ENCODE results near the gene MYO18B.

The MYO18B gene

DNA sequence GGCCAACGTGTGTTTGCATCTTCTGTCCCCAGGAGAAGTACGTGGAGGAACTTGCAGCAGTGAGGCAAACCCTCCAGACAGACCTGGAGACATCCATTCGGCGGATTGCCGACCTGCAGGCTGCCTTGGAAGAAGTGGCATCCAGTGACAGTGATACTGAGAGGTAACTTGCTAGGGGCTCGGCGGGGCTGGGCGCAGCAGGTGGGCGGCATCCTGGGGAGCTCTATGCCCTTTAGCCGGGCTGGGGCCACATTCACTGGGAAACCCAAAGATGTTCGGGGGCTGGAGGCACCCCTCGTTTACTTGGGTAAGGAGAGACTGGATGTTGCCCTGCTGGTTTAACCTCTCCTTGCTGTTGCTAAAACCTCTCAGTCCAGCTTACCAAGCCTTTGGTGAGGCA, 250.3 kb downstream of the MYO18B start:
- DNase-seq (ENCODE audit: low read depth) = no peak

DNA sequence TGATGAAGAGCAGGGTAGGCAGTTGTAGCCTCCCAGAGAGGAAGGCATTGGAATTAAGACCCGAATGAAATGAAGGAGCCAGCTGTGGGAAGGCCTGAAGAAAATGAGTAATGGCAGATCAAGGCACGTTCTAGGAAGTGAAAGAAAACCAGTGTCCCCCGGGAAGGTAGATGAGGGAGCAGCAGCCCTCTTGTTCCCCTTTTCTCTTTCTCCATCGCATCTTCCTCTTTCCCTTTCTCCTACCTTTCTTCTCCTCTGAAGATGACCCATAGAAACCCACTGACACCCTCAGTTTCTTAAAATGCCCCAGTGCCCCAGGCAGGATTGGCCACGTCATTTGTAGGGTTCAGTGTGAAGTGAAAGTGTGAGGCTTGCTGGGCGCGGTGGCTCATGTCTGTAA, 254.7 kb downstream of the MYO18B start:
- DNase-seq (ENCODE audit: low read depth) = no peak

DNA sequence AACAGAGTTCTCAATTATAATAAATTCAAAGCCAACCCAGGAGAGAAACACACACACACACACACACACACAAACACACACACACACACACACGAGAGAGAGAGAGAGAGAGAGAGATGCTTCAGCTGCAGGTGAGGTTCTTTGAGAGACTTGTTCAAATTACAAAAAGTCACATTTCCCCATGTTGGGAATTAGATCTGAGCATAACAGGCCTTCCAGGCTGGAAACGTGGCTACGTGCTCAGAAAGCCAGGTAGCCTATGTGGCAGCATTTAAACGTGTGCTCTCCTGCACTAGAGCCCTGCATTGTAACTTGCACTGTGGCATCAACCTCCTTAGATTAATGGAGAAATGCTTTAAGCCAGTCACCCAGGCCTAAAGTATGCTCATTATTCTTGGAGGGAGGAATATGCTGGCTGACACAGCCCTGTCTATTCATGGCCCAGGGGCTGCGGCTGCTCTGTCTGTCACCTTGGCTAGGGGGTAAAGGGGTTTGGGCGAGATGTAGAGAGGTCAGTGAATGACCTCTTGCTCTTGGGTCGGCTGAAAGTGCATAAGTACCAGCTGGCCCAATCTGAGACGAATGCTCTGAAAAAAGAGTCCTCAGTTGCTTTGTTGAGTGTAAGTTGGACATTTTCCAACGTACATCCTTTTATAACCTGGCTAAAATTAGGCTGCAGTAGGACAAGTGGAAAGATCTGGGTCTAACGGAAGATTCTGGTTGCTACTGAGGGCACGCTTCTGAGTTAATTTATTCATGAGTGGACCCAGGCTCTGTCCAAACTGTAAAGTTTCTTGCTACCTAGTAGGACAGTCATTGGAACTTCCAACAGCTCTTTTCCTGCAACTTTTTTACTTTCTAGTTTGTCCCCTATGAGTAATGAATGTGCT, 256.1 kb downstream of the MYO18B start:
- DNase-seq (ENCODE audit: low read depth) = no peak

DNA sequence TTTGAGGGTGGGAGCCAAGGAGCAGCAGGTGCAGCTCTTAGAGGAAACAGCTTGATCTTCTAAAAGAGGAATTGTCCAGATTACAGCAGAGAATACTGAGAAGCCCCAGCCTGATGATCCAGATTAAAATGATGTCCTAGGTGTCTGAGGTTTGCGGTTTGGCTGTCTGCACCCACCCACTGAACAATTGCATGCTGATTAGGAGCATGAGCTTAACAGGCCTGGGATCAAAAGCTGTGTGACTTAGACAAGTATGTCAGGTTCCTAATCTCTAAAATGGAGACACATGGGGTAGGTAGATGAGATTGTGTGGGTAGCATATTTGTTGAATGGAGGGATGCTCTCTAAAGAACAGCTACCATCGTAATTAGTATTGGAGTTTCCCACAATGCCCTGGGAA, 260.5 kb downstream of the MYO18B start:
- no peak for DNase-seq (ENCODE audit: low read depth)

DNA sequence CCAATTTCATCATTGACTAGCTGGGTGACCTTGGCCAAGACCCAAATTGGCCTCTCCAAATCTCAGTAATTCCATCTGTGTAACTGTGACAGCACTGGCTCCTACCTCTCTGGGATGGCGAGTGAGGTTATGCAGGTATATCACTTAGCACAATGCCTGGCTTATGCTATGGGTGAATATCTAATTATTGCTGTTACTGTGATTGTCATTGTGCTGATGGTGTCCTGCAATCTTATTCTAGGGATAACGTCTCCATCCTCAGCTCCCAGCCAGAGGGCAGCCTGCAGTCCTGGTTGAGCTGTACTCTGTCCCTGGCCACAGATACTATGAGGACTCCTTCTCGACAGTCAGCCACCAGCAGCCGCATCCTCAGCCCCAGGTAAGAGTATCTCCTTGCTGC, 262.5 kb downstream of the MYO18B start:
- DNase-seq (ENCODE audit: low read depth) = no peak

DNA sequence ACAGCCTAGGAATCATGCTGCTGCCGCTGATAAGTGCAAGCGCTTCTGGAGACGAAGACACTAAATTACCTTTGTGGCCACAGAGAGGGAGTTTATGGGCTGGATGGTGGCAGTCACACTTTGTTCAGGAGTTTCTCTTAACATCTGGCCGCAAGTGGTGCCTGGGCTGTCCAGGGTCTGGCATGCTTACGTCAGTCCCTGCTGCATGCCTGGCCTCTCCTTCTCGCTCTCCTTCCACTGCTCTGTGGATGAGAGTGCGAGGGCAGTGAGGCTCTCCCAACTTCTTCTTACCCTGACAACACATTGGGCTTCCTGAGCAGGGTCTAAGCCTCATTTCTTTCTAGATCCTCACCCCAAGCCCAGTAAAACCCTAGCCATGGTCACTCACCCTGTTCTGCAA, 266.6 kb downstream of the MYO18B start:
- DNase-seq (ENCODE audit: low read depth) = no peak

DNA sequence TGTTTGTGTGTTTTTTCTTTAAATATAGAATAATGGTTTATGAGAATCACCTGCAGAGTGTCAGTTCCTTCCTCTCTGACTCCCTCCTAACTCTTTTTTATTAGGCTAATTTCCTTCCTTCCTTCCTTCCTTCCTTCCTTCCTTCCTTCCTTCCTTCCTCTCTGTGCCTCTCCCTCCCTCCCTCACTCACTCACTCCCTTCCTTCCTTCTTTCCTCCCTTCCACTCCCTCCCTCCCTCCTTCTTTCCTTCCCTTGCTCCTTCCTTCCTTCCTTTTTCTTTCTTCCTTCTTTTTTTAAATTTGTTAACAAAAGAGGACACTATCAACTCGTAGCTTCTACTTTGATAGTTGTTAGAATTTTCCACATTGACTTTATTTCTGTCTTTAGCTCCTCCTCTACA, 274.9 kb downstream of the MYO18B start:
- DNase-seq (ENCODE audit: low read depth) = no peak

DNA sequence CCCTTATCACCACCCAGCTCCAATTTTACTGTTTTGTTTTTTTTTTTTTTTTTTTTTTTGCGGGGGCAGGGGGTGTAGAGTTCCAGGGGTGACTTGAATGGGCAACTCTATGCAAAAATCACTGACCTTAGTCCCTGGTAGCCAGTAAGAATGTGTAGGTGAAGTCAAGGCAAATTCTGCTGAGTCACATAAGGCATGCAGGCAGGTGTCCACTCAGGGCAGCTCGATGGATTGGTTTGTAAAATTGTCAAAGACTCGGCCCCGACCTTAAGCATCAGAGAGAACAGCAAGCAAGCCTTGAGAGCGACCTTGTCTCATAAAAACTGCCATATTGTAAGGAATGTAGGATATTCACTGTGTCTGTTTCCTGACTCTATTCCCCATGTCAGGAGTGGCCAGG, 275.9 kb downstream of the MYO18B start:
- no peak for DNase-seq (ENCODE audit: low read depth)

DNA sequence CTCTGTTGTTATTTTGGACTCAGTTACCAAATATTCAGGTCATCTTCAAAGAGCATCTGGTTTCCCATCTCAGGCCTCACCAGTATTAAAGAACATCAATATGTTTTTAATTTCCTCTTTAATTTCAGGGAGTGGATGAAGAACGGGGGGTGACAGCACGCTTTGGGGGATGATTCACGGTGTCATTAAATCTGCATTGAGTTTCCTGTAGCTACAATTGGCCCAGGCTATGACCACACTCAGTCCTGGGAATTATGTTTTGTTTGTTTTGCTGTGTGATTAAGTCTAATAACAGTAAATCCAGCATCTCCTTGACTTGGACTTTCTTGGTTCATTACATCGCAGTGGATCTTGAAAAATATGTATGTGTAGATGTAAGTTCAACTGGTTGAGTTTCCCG, 277.6 kb downstream of the MYO18B start:
- DNase-seq (ENCODE audit: low read depth) = no peak

DNA sequence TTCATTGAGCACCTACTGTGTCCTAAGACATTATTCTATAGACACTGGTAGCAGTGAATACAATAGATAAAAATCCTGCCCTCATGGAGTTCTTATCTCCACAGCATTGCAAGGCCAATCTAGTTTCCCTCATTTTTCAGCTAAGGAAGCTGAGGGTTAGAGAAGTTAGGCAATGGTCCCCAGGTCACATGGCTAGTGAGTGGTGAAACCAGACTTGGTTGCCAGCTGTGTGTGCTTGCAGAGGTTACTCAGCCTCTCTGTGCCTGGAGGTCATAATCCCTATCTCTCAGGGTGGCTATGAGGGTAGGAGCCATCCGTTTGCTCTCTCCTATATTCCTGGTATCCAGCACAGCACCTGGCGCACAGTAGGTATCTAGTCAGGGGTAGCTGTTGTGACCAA, 279.5 kb downstream of the MYO18B start:
- DNase-seq (ENCODE audit: low read depth) = no peak

DNA sequence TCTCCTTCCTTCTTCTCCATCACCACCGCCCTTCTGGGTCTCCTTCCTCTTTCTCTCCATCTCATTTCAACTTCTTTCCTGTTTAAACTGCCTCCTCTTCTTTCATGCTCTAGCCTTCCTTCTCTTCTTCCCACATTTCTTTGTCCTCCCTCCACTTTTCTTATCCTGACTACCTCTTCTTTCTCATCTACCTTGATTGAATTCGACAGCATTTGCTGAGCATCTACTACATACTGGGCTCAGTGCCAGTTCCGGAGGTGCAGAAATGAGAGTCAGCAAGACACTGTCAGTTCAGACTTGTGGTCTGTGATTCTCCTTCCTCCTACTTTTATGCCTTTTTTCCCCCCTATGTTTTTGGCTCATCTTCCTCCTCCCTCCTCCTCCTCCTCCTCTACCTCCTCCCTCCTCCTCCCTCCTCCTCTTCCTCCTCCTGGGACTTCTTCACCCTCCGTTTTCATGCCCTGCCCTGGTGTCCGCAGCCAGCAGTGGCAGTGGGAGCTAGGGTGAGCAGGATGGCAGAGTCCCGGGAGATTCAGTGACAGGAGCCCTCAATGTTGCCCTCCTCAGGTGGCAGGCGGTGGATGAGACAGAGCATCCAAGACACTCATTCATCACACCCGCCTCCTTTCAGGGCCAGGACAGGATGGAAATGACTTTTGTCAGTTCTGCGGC, 281.3 kb downstream of the MYO18B start:
- DNase-seq (ENCODE audit: low read depth) = no peak

DNA sequence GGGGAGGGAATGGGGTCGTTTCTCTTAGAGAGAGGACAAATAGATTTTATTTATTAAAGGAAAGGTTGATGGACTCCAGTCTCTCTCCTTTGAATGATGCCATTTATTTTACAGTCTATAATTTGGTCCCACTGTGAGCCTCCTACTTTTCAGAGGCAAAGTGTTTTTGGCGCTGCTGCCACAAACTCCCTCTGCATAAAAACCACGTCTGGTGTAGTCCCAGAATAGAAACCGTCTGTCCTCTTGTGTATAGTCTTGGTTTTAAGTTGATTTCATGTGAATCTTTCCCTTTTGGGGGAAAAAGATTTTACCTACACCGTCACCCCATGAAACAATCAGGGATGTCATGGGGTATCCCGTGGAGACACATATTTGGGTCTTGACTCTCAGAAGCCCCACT, 283.6 kb downstream of the MYO18B start:
- no peak for DNase-seq (ENCODE audit: low read depth)

DNA sequence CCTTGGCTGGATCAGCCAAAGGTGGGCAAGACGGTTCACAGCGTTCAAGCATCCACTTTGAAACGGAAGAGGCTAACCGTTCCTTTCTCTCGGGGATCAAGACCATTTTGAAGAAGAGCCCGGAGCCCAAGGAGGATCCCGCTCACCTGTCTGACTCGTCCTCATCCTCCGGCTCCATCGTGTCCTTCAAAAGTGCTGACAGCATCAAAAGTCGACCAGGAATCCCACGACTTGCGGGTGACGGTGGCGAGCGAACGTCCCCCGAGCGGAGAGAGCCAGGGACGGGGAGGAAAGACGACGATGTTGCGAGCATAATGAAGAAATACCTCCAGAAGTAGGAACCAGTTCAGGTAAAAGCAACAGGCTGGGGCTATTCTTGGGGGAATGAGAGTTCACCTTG, 285.4 kb downstream of the MYO18B start:
- DNase-seq (ENCODE audit: low read depth) = no peak

DNA sequence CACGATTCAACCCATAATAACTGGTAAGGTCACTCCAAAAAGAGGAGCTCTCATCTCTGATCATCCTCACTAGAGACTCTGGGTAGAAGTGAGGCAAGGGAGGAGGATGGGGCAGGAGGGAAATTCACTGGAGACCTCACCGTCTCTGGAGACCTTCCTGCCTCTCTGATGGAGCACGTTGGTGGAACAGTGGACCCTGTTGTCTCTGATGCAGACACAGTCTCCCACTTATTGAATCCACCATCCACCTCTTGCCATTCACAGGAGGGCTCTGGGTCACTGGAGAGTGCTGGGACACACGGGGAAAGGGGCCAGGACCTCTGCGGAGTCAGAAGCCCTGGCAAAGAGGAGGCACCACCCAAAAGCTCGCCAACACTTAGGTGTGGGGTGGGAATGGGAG, 289.7 kb downstream of the MYO18B start:
- DNase-seq (ENCODE audit: low read depth) = no peak

DNA sequence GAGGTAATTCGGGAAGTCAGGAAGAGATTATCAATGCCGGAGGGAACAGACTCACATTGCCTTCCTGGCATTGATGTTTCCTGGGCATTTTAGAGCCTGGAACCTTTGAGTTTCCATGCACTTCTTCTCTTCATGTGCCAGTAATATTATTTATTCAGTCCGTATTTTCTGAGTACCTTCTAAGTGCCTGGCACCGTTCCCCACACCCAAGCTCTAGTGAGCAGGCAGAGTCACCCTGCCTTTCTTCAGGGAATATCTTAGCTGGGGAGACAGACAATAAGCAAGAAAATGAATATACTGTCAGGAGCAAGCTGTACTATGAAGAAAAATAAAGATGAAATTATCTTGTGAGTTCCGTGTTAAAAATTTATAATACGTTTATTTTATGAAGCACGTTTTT, 291.1 kb downstream of the MYO18B start:
- DNase-seq (ENCODE audit: low read depth) = no peak

DNA sequence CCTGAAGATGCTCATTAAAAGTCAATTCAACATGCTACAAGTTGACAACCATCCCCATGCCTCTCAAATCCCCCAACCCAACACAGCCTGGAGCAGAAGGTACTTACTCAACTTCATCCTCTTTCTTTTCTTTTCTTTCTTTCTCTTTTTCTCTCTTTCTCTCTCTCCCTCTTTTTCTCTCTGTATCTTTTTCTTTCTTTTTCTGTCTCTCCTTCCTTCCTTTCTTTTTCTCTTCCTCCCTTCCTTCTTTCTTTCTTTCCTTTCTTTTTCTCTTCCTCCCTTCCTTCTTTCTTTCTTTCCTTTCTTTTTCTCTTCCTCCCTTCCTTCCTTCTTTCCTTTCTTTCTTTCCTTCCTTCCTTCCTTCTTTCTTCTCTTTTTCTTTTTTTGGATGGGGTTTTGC, 291.6 kb downstream of the MYO18B start:
- no peak for DNase-seq (ENCODE audit: low read depth)

DNA sequence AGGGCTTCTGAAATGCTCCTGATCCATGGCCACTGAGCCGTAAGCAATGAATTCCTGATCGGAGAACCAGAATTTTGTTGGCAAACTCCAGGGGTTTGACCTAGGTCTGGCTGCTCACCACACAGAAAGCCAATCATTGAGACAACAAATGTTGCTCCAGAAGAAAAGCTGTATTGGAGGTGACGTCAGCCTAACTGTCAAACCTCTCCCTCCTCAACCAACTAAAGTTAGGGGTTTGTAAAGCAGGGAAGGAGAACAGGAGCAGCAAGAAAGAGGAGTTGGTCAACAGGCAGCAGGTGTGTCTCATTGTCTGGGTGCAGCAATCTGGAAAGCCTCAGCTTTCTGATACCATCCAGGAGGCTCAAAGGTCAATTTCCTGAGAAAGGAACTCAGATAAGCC, 293.5 kb downstream of the MYO18B start:
- no peak for DNase-seq (ENCODE audit: low read depth)

DNA sequence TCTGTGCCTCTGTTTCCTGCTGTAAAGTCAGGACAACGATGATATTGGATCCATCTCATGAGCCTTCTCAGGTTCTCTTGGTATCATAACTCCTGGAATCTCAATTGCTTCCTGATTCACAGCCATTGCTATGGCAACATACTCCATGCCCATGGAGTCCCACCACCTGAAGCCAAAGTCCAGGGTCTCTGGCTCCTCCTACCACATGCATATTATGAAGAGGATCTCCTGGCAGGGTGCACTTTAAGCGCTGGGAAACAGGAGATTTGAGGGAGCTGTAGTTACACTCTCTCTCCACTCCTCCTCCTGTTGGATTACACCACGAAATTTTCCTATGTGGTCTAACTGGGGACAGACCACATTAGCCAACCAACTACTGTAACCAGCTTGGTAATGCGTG, 296.4 kb downstream of the MYO18B start:
- DNase-seq (ENCODE audit: low read depth) = no peak

DNA sequence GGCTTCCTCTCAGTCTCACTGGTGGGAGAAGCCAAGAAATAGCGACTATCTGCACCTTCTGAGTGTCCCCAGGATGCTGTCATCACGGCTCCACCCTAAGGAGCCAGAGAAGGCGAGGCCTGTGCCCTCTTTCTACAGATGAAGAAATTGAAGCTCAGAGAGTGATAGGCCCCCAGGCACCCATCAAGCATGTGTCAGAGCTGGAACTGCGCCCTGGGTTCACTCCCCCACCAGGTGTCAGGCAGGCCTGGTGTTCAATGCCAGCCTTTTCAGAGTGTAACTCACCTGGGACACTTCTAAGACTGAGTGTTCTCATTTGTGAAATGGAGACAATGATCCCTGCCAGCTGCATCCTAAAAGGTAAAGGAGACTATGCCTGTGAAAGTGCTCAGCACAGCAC, 299.9 kb downstream of the MYO18B start:
- no peak for DNase-seq (ENCODE audit: low read depth)

DNA sequence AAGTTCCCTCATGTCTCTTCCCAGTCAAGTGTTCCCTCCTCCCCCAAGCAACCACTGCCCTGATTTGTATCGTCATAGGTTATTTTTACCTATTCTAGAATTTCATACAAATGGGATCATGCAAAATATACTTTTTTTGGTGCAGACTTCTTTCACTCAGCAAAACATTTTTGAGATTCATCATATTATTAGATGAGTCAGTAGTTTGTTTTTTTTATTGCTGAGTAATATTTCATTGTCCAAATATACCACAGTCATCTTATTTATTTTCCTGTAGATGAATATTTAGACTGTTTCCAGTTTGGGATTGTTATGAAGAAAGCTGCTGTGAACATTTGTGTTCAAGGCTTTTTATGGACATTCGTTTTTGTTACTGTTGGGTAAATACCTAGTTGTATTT, 301.0 kb downstream of the MYO18B start:
- no peak for DNase-seq (ENCODE audit: low read depth)

DNA sequence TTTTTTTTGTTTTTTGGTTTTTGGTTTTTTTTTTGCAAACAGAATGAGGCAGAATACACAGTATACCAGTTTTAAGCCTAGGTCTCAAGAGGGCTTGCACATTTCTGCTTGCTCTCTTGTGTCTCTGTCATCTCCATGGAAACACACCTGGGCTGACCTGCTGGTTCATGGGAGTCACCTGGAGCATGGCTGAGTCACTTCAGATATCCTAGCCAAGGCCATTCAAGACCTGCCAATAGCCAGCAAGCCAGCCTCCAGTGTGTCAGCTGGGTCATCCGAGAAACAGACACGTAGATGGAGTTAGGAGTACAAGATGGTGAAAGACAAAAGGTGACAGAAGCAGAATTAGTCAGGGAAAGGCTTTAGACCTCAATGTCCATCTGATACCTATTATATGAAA, 303.1 kb downstream of the MYO18B start:
- no peak for DNase-seq (ENCODE audit: low read depth)

DNA sequence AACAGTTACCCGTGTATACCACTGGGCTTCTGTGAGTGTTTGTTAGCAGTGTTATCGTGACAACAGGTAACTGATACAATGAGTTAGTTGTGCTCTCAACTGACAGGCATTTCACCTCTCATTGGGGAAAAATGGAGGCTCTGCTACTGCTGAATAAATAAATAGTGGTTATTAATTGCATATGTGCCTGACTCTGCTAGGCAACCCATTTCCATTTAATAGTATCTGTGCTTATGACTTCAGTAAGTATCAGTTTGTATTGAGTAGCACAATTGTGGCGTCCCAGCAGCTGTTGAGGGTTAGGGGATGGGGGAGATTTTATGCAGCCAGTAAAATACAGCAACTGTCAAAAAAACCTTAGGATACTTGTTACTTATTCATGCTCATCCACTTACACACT, 303.9 kb downstream of the MYO18B start:
- DNase-seq (ENCODE audit: low read depth) = no peak

DNA sequence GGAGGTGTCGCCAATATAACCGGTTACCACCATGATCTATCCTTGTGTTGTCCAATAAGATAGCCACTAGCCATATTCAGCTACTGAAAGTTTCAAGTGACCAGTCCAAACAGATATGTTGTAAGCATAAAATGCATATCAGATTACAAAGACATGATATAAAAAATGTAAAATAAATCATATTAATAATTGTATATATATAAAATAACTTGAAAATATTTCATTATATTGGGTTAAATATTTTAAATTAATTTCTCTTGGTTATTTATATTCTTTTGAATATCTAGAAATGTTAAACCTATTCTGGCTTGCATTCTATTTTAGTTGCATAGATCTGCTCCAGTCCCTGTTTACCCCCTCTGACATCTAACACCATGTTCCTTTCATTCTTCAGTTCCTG, 305.5 kb downstream of the MYO18B start:
- no peak for DNase-seq (ENCODE audit: low read depth)

DNA sequence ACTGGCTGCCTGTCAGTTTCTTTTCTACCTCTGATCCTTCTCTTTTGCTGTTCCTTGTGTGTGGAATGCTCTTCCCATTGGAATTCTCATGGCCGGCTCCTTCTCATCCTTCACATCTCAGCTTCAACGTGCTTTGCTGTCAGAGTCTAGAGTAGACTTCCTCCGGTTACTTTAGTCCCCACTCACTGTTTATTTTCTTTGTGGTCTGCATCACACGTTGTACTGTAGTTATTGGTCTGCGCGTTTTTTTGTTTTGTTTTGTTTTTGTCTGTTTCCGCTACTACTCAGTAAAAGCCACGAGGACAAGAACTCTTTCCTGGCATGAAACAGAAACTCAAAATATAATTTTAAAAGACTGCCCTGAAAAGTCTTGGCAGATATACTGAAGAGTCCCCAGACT, 305.9 kb downstream of the MYO18B start:
- no peak for DNase-seq (ENCODE audit: low read depth)

All from activated T-cell treated with anti-CD3 and anti-CD28 coated beads for 1 hour (primary cell).